Left lung (tissue), 10 donors: ENCODE results near the gene ADAM12. TPM values are rescaled to one million over a fixed set of nuclear protein-coding genes. Genes with fewer than 3 reads are reported as not detected.

Source experiments
- ATAC-seq: fragments of 200-7000 bp; cut with Tn5 transposase; one replicate; pipeline ENCODE4 v1.9.1; 2020; ENCODE audit warnings: moderate library complexity
- DNase-seq, 4 donors: peaks; one replicate each; pipeline ENCODE4 v3.0.0-alpha.2; 2013 to 2020
- H3K27ac ChIP-seq, 2 donors: fragments of 200-600 bp; sonication (generic) in 1 of 2; one replicate each; pipeline versions ENCODE4 v1.5.0 to v1.8.0; 2020 to 2021
- H3K27me3 ChIP-seq, 2 donors: fragments of 200-600 bp; sonication (generic) in 1 of 2; one replicate each; pipeline versions ENCODE4 v1.5.0 to v1.8.0; 2020 to 2021
- H3K36me3 ChIP-seq, 2 donors: fragments of 200-600 bp; sonication (generic) in 1 of 2; one replicate each; pipeline versions ENCODE4 v1.5.0 to v1.8.0; 2020 to 2021
- H3K4me1 ChIP-seq, 2 donors: fragments of 200-600 bp; one replicate each; pipeline ENCODE4 v1.8.0; 2021
- H3K4me3 ChIP-seq, 2 donors: fragments of 200-600 bp; sonication (generic) in 1 of 2; one replicate each; pipeline versions ENCODE4 v1.5.0 to v1.8.0; 2020 to 2021; ENCODE audit warnings: mild to moderate bottlenecking in 1 of 2
- H3K9me3 ChIP-seq, 2 donors: fragments of 200-600 bp; sonication (generic) in 1 of 2; one replicate each; pipeline versions ENCODE4 v1.5.0 to v1.8.0; 2020 to 2021
- intact Hi-C, 2 donors: fragments of 100-400 bp; cut with DNase I; formaldehyde crosslinking; loops; one replicate each; pipeline versions ENCODE4 v1.11.2 to v1.14.2; 2022
- polyA plus RNA-seq, 6 donors: library from polyadenylated mRNA; unstranded; fragments of 120-200 nt; gene quantifications; one replicate each; pipeline ENCODE4 v1.2.1, GENCODE V29; 2013; ENCODE audit not compliant: insufficient read length in 6 of 6
- total RNA-seq, 2 donors: library from RNA; stranded (reverse); fragmentation: NEBNext Ultra II Directional; extraction: Animal tissue kit (Norgen Biotek cat#: 25700); gene quantifications; one replicate each; pipeline ENCODE4 v1.2.1, GENCODE V29; 2021
- TF ChIP-seq, protein P1 (sequence below), 2 donors: fragments of 200-600 bp; sonication (generic) in 1 of 2; IDR thresholded peaks; one replicate each; pipeline versions ENCODE4 v1.5.0 to v1.8.0; 2021; ENCODE audit warnings: antibody characterized with exemption in 2 of 2
- donor health status: DM: no; HTN: yes; CAD: no.
- donor health status: DM: no; HTN: no; CAD: no.

The ADAM12 gene
- total and polyA plus RNA-seq, 8 donors, result 2.6 to 22.4 (median 10.7) TPM

DNA sequence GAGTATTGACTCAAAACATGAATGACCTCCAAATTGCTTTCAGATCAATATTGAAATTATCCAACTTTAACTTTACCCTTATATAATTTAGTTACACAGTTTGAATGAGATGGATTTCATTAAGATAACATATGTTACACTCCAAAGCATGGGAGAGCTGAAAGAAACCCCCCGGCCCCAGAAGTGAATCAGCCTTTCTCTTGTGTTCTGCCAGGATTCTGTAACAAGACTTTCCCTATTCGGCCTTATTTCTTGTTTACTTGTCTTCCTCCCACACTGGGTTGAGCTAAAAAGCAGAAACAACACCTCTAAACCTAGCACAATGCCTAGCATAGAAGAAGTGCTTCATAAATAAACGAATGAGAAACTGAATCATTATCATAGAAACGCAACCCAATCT is 224.8 kb downstream of the ADAM12 start:
- Histone ChIP-seq H3K36me3 (no peaks in the 10 kb centered on the region), H3K27ac (no peak overlapping the region), H3K27me3 (peaks cover 0 to 8% of the 10 kb centered on the region in 2 donors), H3K4me1 (no peaks in the 10 kb centered on the region), H3K9me3 (no peaks in the 10 kb centered on the region), H3K4me3 (no peak overlapping the region)
- DNase-seq (no peak), ATAC-seq (no peak)
- TF ChIP-seq, protein P1, sequence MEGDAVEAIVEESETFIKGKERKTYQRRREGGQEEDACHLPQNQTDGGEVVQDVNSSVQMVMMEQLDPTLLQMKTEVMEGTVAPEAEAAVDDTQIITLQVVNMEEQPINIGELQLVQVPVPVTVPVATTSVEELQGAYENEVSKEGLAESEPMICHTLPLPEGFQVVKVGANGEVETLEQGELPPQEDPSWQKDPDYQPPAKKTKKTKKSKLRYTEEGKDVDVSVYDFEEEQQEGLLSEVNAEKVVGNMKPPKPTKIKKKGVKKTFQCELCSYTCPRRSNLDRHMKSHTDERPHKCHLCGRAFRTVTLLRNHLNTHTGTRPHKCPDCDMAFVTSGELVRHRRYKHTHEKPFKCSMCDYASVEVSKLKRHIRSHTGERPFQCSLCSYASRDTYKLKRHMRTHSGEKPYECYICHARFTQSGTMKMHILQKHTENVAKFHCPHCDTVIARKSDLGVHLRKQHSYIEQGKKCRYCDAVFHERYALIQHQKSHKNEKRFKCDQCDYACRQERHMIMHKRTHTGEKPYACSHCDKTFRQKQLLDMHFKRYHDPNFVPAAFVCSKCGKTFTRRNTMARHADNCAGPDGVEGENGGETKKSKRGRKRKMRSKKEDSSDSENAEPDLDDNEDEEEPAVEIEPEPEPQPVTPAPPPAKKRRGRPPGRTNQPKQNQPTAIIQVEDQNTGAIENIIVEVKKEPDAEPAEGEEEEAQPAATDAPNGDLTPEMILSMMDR (IDR thresholded peaks at IDR 0.05), result no peak
- intact Hi-C loops, result no loop called here

DNA sequence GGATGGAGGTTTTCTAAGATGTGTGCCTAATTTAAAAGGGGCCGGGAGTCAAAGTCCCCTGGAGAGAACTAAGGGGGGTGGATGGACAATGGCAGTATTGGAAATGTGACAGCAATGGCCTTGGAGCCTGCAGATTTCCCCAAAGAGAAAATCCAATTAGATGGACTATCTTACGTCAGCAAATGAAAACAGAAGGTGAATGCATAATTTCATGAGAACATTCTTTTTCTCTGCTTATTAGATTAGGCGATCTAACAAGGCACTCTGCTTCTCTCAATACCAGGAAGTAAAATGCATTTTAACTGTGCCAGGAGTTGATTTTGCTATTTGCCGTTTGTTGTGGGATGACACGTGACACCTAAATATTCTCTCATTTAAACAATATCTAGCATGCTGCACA is 226.6 kb downstream of the ADAM12 start:
- Histone ChIP-seq H3K4me1 (no peaks in the 10 kb centered on the region), H3K9me3 (no peaks in the 10 kb centered on the region), H3K4me3 (no peak overlapping the region), H3K36me3 (no peaks in the 10 kb centered on the region), H3K27ac (no peak overlapping the region), H3K27me3 (peaks cover 0 to 8% of the 10 kb centered on the region in 2 donors)
- intact Hi-C loops, result no loop called here
- DNase-seq (no peak), ATAC-seq (no peak)
- TF ChIP-seq, protein P1 (IDR thresholded peaks at IDR 0.05), result no peak

DNA sequence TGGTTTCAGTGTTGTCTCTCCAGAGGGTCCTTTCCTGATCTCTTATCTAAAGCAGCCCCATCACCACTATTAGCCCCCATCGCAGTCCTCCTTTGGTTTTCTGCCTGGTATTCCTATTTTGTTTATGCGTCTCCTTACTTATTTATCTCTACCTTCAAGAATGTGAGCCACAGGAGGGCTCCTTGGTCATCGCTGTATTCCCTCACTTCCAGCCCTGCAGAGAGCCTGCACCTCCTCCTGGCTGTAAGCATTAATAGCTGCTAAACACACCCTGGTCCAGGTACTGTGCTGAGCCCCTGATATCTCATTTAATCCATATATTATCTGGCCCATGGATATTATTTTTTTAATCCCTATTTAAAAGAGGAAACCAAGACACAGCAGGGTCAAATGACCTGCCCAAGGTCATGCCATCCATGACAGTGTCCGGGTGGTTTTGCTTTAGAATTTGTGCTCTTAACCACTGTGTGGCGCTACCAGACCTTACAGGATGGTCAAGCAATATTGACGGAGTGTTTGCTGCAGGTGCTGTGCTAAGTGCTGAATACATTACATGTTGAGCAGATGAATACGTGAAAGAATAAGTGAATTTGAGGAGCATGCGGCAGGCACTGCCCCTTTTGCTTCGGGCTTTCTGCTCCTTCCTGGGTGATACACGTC is 227.2 kb downstream of the ADAM12 start:
- Histone ChIP-seq H3K9me3 (no peaks in the 10 kb centered on the region), H3K27me3 (peaks cover 0 to 8% of the 10 kb centered on the region in 2 donors), H3K27ac (no peak overlapping the region), H3K4me3 (no peak overlapping the region), H3K4me1 (no peaks in the 10 kb centered on the region), H3K36me3 (no peaks in the 10 kb centered on the region)
- TF ChIP-seq, protein P1 (IDR thresholded peaks at IDR 0.05), result no peak
- intact Hi-C loops, result no loop called here
- DNase-seq, result no peak
- peak; percentile 49 for ATAC-seq

DNA sequence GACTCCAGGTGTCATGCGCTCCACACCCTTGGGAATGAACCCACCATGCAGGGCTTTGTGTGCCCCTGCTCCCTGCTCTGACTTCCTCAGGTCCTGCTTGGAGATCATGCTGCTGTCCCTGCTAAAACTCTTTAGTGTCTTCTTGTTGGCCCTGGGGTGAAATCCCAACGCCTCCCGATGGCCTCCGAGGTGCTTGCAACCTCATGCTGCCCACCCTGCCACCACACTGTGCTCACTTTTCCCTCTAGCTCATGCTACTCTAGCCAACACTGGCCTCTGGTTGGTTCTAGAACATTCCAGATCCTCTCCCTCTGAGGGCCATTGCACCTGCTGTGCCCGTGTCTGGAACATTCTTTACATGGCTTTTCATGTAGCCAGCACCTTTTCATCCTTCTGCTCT is 227.7 kb downstream of the ADAM12 start:
- no peaks in the 10 kb centered on the region for H3K36me3 ChIP-seq
- ATAC-seq (no peak), DNase-seq (no peak)
- H3K4me1 ChIP-seq, result no peaks in the 10 kb centered on the region
- no peak overlapping the region for H3K4me3 ChIP-seq
- H3K27ac ChIP-seq, result no peak overlapping the region
- TF ChIP-seq, protein P1 (IDR thresholded peaks at IDR 0.05), result no peak
- intact Hi-C loops, result no loop called here
- H3K27me3 ChIP-seq, result peaks cover 0 to 8% of the 10 kb centered on the region in 2 donors
- no peaks in the 10 kb centered on the region for H3K9me3 ChIP-seq

DNA sequence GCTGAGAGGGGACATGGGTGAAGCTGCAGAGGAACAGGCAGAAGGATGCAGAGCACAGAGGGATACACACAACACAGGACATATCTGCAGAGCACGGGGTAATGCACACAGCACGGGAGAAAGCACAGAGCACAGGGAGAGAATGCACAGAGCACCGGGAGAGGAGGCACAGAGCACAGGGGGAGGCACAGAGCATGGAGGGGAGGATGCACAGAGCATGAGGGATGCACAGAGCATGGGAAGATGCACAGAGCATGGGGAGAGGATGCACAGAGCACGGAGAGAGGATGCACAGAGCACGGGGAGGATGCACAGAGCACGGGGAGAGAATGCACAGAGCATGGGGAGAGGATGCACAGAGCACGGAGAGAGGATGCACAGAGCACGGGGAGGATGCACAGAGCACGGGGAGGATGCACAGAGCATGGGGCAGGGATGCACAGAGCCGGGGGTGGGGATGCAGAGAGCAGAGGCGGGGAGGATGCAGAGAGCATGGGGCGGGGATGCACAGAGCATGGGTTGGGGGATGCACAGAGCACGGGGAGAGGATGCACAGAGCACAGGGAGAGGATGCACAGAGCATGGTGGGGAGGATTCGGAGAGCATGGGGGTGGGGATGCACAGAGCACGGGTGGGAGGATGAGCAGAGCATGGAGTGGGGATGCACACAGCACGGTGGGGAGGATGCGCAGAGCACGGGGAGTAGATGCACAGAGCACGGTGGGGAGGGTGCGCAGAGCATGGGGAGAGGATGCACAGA is 230.0 kb downstream of the ADAM12 start:
- no peak for DNase-seq
- H3K27ac ChIP-seq, result no peak overlapping the region
- H3K4me1 ChIP-seq, result no peaks in the 10 kb centered on the region
- peaks cover 0 to 8% of the 10 kb centered on the region in 2 donors for H3K27me3 ChIP-seq
- TF ChIP-seq, protein P1 (IDR thresholded peaks at IDR 0.05), result no peak
- no peak for ATAC-seq
- no peak overlapping the region for H3K4me3 ChIP-seq
- intact Hi-C loops, result no loop called here
- no peaks in the 10 kb centered on the region for H3K36me3 ChIP-seq
- no peaks in the 10 kb centered on the region for H3K9me3 ChIP-seq
